ENCODE data around the gene PPP1R36. TPM values are rescaled to one million over a fixed set of nuclear protein-coding genes. Genes with fewer than 3 reads are reported as not detected.
"Not testable (repeated sequence)": the region's sequence is repeated elsewhere in the genome, so short reads cannot be mapped to it uniquely, and the experiment has no call there.

The PPP1R36 gene
- total RNA-seq, 6 donors from 2014 or later, result 0.54 to 2.9 (median 1.4) TPM; not detected in 1

- Histone ChIP-seq H3K36me3 (no peaks in the 10 kb centered on the region), H3K4me3 (no peak overlapping the region), H3K4me1 (peaks cover 0 to 3% (median 0%) of the 10 kb centered on the region in 4 donors), H3K27me3 (no peaks in the 10 kb centered on the region), H3K9me3 (no peaks in the 10 kb centered on the region), H3K27ac (peak overlapping the region in 1 of 4 donors; percentile 16)
- WGBS, 2 donors, result 62 to 66% methylated on average over 12 to 15 of the region's 15 CpGs
- no peak for TF ChIP-seq POLR2AphosphoS5 (IDR thresholded peaks at IDR 0.05)
- TF ChIP-seq CTCF (IDR thresholded peaks at IDR 0.05), result no peak
- TF ChIP-seq EP300 (IDR thresholded peaks at IDR 0.05), result no peak
- TF ChIP-seq POLR2A (IDR thresholded peaks at IDR 0.05), result no peak
- ATAC-seq (ENCODE audit: low FRiP score in 2 of 2), result no peak
- peak in 1 of 2 donors; percentile 49 for DNase-seq
Measured at GRCh38 chr14:64625386-64626232, 75.8 kb downstream of the PPP1R36 start.

GRCh38 chr14:64628940-64629408 is 79.2 kb downstream of the PPP1R36 start:
- ATAC-seq (ENCODE audit: low FRiP score in 2 of 2) (no peak), DNase-seq (no peak)
- TF ChIP-seq EP300 (IDR thresholded peaks at IDR 0.05), result no peak
- TF ChIP-seq POLR2AphosphoS5 (IDR thresholded peaks at IDR 0.05), result no peak
- TF ChIP-seq CTCF (IDR thresholded peaks at IDR 0.05), result no peak
- no peak for TF ChIP-seq POLR2A (IDR thresholded peaks at IDR 0.05)
- Histone ChIP-seq H3K36me3 (no peaks in the 10 kb centered on the region), H3K4me3 (no peak overlapping the region), H3K4me1 (peaks cover 0 to 3% (median 0%) of the 10 kb centered on the region in 4 donors), H3K9me3 (no peaks in the 10 kb centered on the region), H3K27ac (no peak overlapping the region), H3K27me3 (no peaks in the 10 kb centered on the region)
- 67% methylated on average over 7 of the region's 7 CpGs for WGBS, 2 donors

GRCh38 chr14:64630778-64631177 is 81.0 kb downstream of the PPP1R36 start:
- H3K27me3 ChIP-seq, result no peaks in the 10 kb centered on the region
- no peak for DNase-seq
- no peak for TF ChIP-seq EP300 (IDR thresholded peaks at IDR 0.05)
- TF ChIP-seq CTCF (IDR thresholded peaks at IDR 0.05), result no peak
- TF ChIP-seq POLR2AphosphoS5 (IDR thresholded peaks at IDR 0.05), result no peak
- no peak for TF ChIP-seq POLR2A (IDR thresholded peaks at IDR 0.05)
- no peaks in the 10 kb centered on the region for H3K9me3 ChIP-seq
- H3K4me3 ChIP-seq, result no peak overlapping the region
- H3K4me1 ChIP-seq, result no peaks in the 10 kb centered on the region
- no peak for ATAC-seq (ENCODE audit: low FRiP score in 2 of 2)
- no peak overlapping the region for H3K27ac ChIP-seq
- no peaks in the 10 kb centered on the region for H3K36me3 ChIP-seq
- 93% methylated on average over 1 of the region's 1 CpG; no CpG with 5 or more reads in 1 of the 2 donors for WGBS, 2 donors

GRCh38 chr14:64631222-64631621 is 81.5 kb downstream of the PPP1R36 start:
- not testable (repeated sequence) for H3K36me3 ChIP-seq; H3K27ac ChIP-seq; H3K27me3 ChIP-seq; H3K4me3 ChIP-seq; H3K9me3 ChIP-seq; H3K4me1 ChIP-seq; DNase-seq; ATAC-seq (ENCODE audit: low FRiP score in 2 of 2)
- WGBS, 2 donors, result 97 to 100% methylated on average over 3 of the region's 3 CpGs

- WGBS, 2 donors, result 66 to 69% methylated on average over 5 of the region's 5 CpGs
- H3K4me1 ChIP-seq, result peaks cover 0 to 6% (median 0%) of the 10 kb centered on the region in 4 donors
- no peak for TF ChIP-seq POLR2A (IDR thresholded peaks at IDR 0.05)
- no peak for TF ChIP-seq EP300 (IDR thresholded peaks at IDR 0.05)
- TF ChIP-seq POLR2AphosphoS5 (IDR thresholded peaks at IDR 0.05), result no peak
- no peak for TF ChIP-seq CTCF (IDR thresholded peaks at IDR 0.05)
- H3K27me3 ChIP-seq, result no peaks in the 10 kb centered on the region
- no peak overlapping the region for H3K4me3 ChIP-seq
- H3K9me3 ChIP-seq, result no peaks in the 10 kb centered on the region
- no peak overlapping the region for H3K27ac ChIP-seq
- H3K36me3 ChIP-seq, result no peaks in the 10 kb centered on the region
- ATAC-seq (ENCODE audit: low FRiP score in 2 of 2), result no peak
- DNase-seq, result no peak
Measured at GRCh38 chr14:64632056-64632455, 82.3 kb downstream of the PPP1R36 start.

All from upper lobe of left lung (tissue), 6 donors.